WTC11 (cell line): ENCODE data around the gene FCN2. TPM values are rescaled to one million over a fixed set of nuclear protein-coding genes. Genes with fewer than 3 reads are reported as not detected.

Experiments
- ATAC-seq: fragments of 200-7000 bp; cut with Tn5 transposase; 2 replicates; pipeline ENCODE4 v1.10.0; 2021; ENCODE audit warnings: mild to moderate bottlenecking, moderate library complexity
- CTCF ChIA-PET: fragments of 300-600 bp; sonication (Branson Sonifier 250); formaldehyde crosslinking; loops from one replicate; lab custom pipeline; 2021; ENCODE audit warnings: antibody characterized with exemption; lab: Charles Lee
- POLR2A ChIA-PET: fragments of 350-600 bp; sonication (Branson Sonifier 250); formaldehyde crosslinking; loops from one replicate; lab custom pipeline; 2021; ENCODE audit warnings: antibody characterized with exemption; lab: Charles Lee
- DNase-seq: peaks from one replicate; pipeline ENCODE4 v3.0.0; 2021; ENCODE audit warnings: low spot score
- H3K27ac Mint-ChIP-seq: 2 replicates; pipeline ENCODE4 v1.8.0; 2021; ENCODE audit warnings: mixed read lengths
- H3K27me3 Mint-ChIP-seq: 2 replicates; pipeline ENCODE4 v1.8.0; 2021; ENCODE audit warnings: low read depth, mild to moderate bottlenecking, moderate library complexity, mixed read lengths
- H3K36me3 Mint-ChIP-seq: 2 replicates; pipeline ENCODE4 v1.8.0; 2021; ENCODE audit warnings: mixed read lengths
- H3K4me1 Mint-ChIP-seq: 2 replicates; pipeline ENCODE4 v1.8.0; 2022; ENCODE audit warnings: mixed read lengths
- H3K4me3 Mint-ChIP-seq: 2 replicates; pipeline ENCODE4 v1.8.0; 2021; ENCODE audit warnings: mild to moderate bottlenecking, moderate library complexity, mixed read lengths
- H3K9me3 Mint-ChIP-seq: 2 replicates; pipeline ENCODE4 v1.8.0; 2021; ENCODE audit warnings: mixed read lengths
- ATF1 ChIP-seq: sonication (generic); formaldehyde crosslinking; IDR thresholded peaks from 2 replicates; pipeline ENCODE4 v1.8.1; 2023; ENCODE audit warnings: mild to moderate bottlenecking, moderate library complexity, missing genetic modification reagents
- E2F5 ChIP-seq: sonication (generic); formaldehyde crosslinking; IDR thresholded peaks from 2 replicates; pipeline ENCODE4 v1.8.1; 2022; ENCODE audit warnings: mild to moderate bottlenecking, moderate library complexity, missing genetic modification reagents
- GTF2I ChIP-seq: fragments of 250-450 bp; sonication (Bioruptor Pico); conservative IDR thresholded peaks from 2 replicates; pipeline ENCODE4 v1.4.0; 2021; ENCODE audit warnings: mild to moderate bottlenecking
- HMGA2 ChIP-seq: fragments of 250-450 bp; sonication (Bioruptor Pico); IDR thresholded peaks from 2 replicates; pipeline ENCODE4 v1.4.0; 2021; ENCODE audit warnings: mild to moderate bottlenecking, moderate library complexity
- JAZF1 ChIP-seq: fragments of 250-450 bp; sonication (Bioruptor Pico); IDR thresholded peaks from 2 replicates; pipeline ENCODE4 v1.9.0; 2021; ENCODE audit warnings: moderate library complexity, mild to moderate bottlenecking, inconsistent platforms
- JUN ChIP-seq: sonication (generic); formaldehyde crosslinking; IDR thresholded peaks from 2 replicates; pipeline ENCODE4 v1.8.0; 2023; ENCODE audit warnings: mild to moderate bottlenecking, missing genetic modification reagents
- KAT7 ChIP-seq: sonication (generic); formaldehyde crosslinking; IDR thresholded peaks from 2 replicates; pipeline ENCODE4 v1.8.1; 2023; ENCODE audit warnings: missing genetic modification reagents, mild to moderate bottlenecking, borderline replicate concordance
- MXD4 ChIP-seq: fragments of 250-450 bp; sonication (Bioruptor Pico); IDR thresholded peaks from 2 replicates; pipeline ENCODE4 v1.8.0; 2021; ENCODE audit warnings: mild to moderate bottlenecking, moderate library complexity, borderline replicate concordance
- MYBL2 ChIP-seq: sonication (generic); formaldehyde crosslinking; IDR thresholded peaks from 2 replicates; pipeline ENCODE4 v1.8.1; 2023; ENCODE audit warnings: mild to moderate bottlenecking, moderate library complexity, missing genetic modification reagents
- RELA ChIP-seq: sonication (generic); formaldehyde crosslinking; IDR thresholded peaks from 2 replicates; pipeline ENCODE4 v1.8.1; 2022; ENCODE audit warnings: missing genetic modification reagents, mild to moderate bottlenecking, borderline replicate concordance
- TCF7 ChIP-seq: sonication (generic); formaldehyde crosslinking; IDR thresholded peaks from 2 replicates; pipeline ENCODE4 v1.8.0; 2022; ENCODE audit warnings: mild to moderate bottlenecking, low read depth, missing genetic modification reagents, moderate library complexity
- TP53 ChIP-seq: sonication (generic); formaldehyde crosslinking; IDR thresholded peaks from 2 replicates; pipeline ENCODE4 v1.8.1; 2023; ENCODE audit warnings: mild to moderate bottlenecking, missing genetic modification reagents
- USF2 ChIP-seq: sonication (generic); formaldehyde crosslinking; IDR thresholded peaks from 2 replicates; pipeline ENCODE4 v1.8.1; 2023; ENCODE audit warnings: mild to moderate bottlenecking, missing genetic modification reagents, moderate library complexity
- ZNF317 ChIP-seq: sonication (generic); formaldehyde crosslinking; IDR thresholded peaks from 2 replicates; pipeline ENCODE4 v1.8.1; 2023; ENCODE audit warnings: low read depth, mild to moderate bottlenecking, moderate library complexity, missing genetic modification reagents, borderline replicate concordance
- ZNF416 ChIP-seq: fragments of 250-450 bp; sonication (Bioruptor Pico); IDR thresholded peaks from 2 replicates; pipeline ENCODE4 v1.9.0; 2021; ENCODE audit warnings: mild to moderate bottlenecking, inconsistent platforms
- ZNF671 ChIP-seq: fragments of 250-450 bp; sonication (Bioruptor Pico); IDR thresholded peaks from 2 replicates; pipeline ENCODE4 v1.8.0; 2021; ENCODE audit warnings: mild to moderate bottlenecking
- total RNA-seq: library from RNA; stranded (reverse); gene quantifications from 3 replicates; pipeline ENCODE4 v1.2.3, GENCODE V29; 2021
- TF ChIP-seq, protein P1 (sequence below): fragments of 250-450 bp; sonication (Bioruptor Pico); IDR thresholded peaks from 2 replicates; pipeline ENCODE4 v1.9.0; 2021; ENCODE audit warnings: moderate library complexity, mild to moderate bottlenecking, inconsistent platforms, borderline replicate concordance
- TF ChIP-seq, protein P2 (sequence below): sonication (generic); formaldehyde crosslinking; IDR thresholded peaks from 2 replicates; pipeline ENCODE4 v1.8.1; 2022; ENCODE audit warnings: missing genetic modification reagents, borderline replicate concordance
- TF ChIP-seq, protein P3 (sequence below): sonication (generic); formaldehyde crosslinking; IDR thresholded peaks from 2 replicates; pipeline ENCODE4 v1.8.0; 2022; ENCODE audit warnings: mild to moderate bottlenecking, missing genetic modification reagents
- TF ChIP-seq, protein P4 (sequence below): sonication (generic); formaldehyde crosslinking; IDR thresholded peaks from 2 replicates; pipeline ENCODE4 v1.8.0; 2023; ENCODE audit warnings: missing genetic modification reagents
- TF ChIP-seq, protein P5 (sequence below): sonication (generic); formaldehyde crosslinking; IDR thresholded peaks from 2 replicates; pipeline ENCODE4 v1.8.0; 2022; ENCODE audit warnings: mild to moderate bottlenecking, missing genetic modification reagents

FCN2 gene
- total RNA-seq, 1 experiment from 2014 or later: not detected

DNA sequence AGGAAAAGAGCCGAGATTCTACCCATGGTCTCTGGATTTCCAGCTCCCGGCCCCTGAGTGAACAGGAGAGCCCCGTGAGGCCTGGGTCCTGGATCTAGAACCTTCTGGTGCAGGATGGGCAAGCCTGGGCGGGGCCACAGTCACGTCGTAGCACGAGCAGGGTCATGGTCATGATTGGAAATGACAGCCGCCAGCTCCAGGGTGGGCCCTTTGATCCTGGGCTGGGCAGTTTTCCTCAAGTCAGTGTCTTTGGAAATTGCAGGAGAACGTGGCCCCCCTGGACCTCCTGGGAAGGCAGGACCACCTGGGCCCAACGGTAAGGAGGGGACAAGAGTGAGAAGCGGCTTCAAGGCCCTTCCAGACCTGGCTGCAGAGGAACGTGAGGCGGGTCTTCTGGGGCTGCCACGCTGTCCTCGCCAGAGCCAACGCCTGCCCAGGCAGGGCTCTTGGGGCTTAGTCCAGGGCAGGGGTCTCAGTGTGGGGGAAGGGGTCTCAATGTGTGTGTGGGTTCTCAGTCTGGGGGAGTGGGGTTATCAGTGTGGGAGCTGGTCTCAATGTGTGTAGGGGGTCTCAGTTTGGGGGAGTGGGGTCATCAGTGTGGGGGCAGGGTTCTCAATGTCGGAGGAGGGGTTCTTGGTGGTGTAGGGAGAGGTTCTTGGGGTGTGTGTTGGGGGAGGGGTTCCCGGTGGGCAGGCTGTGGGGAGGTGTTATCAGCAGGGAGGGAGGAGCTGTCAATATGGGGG, 2.6 kb downstream of the FCN2 start:
- Mint-ChIP-seq H3K27ac (no peak overlapping the region), H3K4me3 (no peak overlapping the region), H3K9me3 (no peaks in the 10 kb centered on the region), H3K36me3 (no peaks in the 10 kb centered on the region), H3K27me3 (no peaks in the 10 kb centered on the region; the same call in 1 of the 2 replicates), H3K4me1 (no peaks in the 10 kb centered on the region)
- no peak for TF ChIP-seq GTF2I (CRISPR knock-in tag)
- no peak for TF ChIP-seq ATF1
- TF ChIP-seq USF2 (CRISPR knock-in tag): no peak
- no peak for TF ChIP-seq E2F5
- no peak for TF ChIP-seq JUN (CRISPR knock-in tag)
- TF ChIP-seq, protein P1, sequence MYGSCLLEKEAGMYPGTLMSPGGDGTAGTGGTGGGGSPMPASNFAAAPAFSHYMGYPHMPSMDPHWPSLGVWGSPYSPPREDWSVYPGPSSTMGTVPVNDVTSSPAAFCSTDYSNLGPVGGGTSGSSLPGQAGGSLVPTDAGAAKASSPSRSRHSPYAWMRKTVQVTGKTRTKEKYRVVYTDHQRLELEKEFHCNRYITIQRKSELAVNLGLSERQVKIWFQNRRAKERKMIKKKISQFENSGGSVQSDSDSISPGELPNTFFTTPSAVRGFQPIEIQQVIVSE (CRISPR knock-in tag): no peak
- TF ChIP-seq TP53: no peak
- no peak for TF ChIP-seq TCF7
- no peak for TF ChIP-seq RELA (CRISPR knock-in tag)
- TF ChIP-seq, protein P2, sequence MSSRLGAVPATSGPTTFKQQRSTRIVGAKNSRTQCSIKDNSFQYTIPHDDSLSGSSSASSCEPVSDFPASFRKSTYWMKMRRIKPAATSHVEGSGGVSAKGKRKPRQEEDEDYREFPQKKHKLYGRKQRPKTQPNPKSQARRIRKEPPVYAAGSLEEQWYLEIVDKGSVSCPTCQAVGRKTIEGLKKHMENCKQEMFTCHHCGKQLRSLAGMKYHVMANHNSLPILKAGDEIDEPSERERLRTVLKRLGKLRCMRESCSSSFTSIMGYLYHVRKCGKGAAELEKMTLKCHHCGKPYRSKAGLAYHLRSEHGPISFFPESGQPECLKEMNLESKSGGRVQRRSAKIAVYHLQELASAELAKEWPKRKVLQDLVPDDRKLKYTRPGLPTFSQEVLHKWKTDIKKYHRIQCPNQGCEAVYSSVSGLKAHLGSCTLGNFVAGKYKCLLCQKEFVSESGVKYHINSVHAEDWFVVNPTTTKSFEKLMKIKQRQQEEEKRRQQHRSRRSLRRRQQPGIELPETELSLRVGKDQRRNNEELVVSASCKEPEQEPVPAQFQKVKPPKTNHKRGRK (CRISPR knock-in tag): no peak
- no peak for TF ChIP-seq ZNF671
- no peak for TF ChIP-seq ZNF416 (CRISPR knock-in tag)
- TF ChIP-seq, protein P3, sequence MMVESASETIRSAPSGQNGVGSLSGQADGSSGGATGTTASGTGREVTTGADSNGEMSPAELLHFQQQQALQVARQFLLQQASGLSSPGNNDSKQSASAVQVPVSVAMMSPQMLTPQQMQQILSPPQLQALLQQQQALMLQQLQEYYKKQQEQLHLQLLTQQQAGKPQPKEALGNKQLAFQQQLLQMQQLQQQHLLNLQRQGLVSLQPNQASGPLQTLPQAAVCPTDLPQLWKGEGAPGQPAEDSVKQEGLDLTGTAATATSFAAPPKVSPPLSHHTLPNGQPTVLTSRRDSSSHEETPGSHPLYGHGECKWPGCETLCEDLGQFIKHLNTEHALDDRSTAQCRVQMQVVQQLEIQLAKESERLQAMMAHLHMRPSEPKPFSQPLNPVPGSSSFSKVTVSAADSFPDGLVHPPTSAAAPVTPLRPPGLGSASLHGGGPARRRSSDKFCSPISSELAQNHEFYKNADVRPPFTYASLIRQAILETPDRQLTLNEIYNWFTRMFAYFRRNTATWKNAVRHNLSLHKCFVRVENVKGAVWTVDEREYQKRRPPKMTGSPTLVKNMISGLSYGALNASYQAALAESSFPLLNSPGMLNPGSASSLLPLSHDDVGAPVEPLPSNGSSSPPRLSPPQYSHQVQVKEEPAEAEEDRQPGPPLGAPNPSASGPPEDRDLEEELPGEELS (CRISPR knock-in tag): no peak
- no peak for TF ChIP-seq KAT7 (CRISPR knock-in tag)
- no peak for TF ChIP-seq ZNF317 (CRISPR knock-in tag)
- no peak for TF ChIP-seq MXD4 (CRISPR knock-in tag)
- POLR2A ChIA-PET: no interaction called here
- DNase-seq (no peak), ATAC-seq (no peak)
- CTCF ChIA-PET: no interaction called here

GRCh38 chr9:134884492-134884891, 3.9 kb downstream of the FCN2 start:
- no peak for ATAC-seq
- POLR2A ChIA-PET: no interaction called here
- Mint-ChIP-seq H3K27ac (no peak overlapping the region), H3K4me3 (no peak overlapping the region), H3K4me1 (no peaks in the 10 kb centered on the region), H3K9me3 (no peaks in the 10 kb centered on the region), H3K36me3 (no peaks in the 10 kb centered on the region), H3K27me3 (no peaks in the 10 kb centered on the region; the same call in 1 of the 2 replicates)
- CTCF ChIA-PET: no interaction called here
- TF ChIP-seq JAZF1 (CRISPR knock-in tag) (no peak), MXD4 (CRISPR knock-in tag) (no peak), MYBL2 (CRISPR knock-in tag) (no peak), HMGA2 (CRISPR knock-in tag) (no peak)
- TF ChIP-seq, protein P4, sequence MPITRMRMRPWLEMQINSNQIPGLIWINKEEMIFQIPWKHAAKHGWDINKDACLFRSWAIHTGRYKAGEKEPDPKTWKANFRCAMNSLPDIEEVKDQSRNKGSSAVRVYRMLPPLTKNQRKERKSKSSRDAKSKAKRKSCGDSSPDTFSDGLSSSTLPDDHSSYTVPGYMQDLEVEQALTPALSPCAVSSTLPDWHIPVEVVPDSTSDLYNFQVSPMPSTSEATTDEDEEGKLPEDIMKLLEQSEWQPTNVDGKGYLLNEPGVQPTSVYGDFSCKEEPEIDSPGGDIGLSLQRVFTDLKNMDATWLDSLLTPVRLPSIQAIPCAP (CRISPR knock-in tag): no peak
- TF ChIP-seq, protein P5, sequence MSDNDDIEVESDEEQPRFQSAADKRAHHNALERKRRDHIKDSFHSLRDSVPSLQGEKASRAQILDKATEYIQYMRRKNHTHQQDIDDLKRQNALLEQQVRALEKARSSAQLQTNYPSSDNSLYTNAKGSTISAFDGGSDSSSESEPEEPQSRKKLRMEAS (CRISPR knock-in tag): no peak
- DNase-seq: no peak
